Liver (tissue), 9 donors: ENCODE results near the gene STRN. TPM values are rescaled to one million over a fixed set of nuclear protein-coding genes. Genes with fewer than 3 reads are reported as not detected.

ENCODE experiments used
- DNase-seq: peaks from one replicate; pipeline ENCODE4 v3.0.0-alpha.2; 2017; ENCODE audit warnings: low spot score
- H3K27ac ChIP-seq, 2 donors: one replicate each; pipeline ENCODE4 v1.7.0; 2013; ENCODE audit warnings: inconsistent platforms in 2 of 2, low read length in 2 of 2, control low read depth in 1 of 2, low read depth in 1 of 2, mild to moderate bottlenecking in 1 of 2
- H3K27me3 ChIP-seq, 4 donors: one replicate each; pipeline versions ENCODE4 v1.6.1 to v1.7.0; 2013; ENCODE audit warnings: low read length in 3 of 4, inconsistent platforms in 1 of 4, mild to moderate bottlenecking in 1 of 4, moderate library complexity in 1 of 4; ENCODE audit not compliant: control insufficient read depth in 4 of 4, insufficient read depth in 4 of 4
- H3K36me3 ChIP-seq, 4 donors: one replicate each; pipeline versions ENCODE4 v1.6.1 to v1.7.0; 2013; ENCODE audit warnings: low read length in 3 of 4, mild to moderate bottlenecking in 3 of 4, low read depth in 1 of 4, moderate library complexity in 1 of 4; ENCODE audit not compliant: control insufficient read depth in 4 of 4, insufficient read depth in 3 of 4
- H3K4me1 ChIP-seq, 4 donors: one replicate each; pipeline versions ENCODE4 v1.6.1 to v1.7.0; 2013; ENCODE audit warnings: low read length in 3 of 4, mild to moderate bottlenecking in 3 of 4, moderate library complexity in 1 of 4; ENCODE audit not compliant: control insufficient read depth in 4 of 4, insufficient read depth in 4 of 4
- H3K4me3 ChIP-seq, 3 donors: one replicate each; pipeline versions ENCODE4 v1.6.1 to v1.7.0; 2013; ENCODE audit warnings: low read length in 3 of 3, control low read depth in 1 of 3, low read depth in 1 of 3, mild to moderate bottlenecking in 1 of 3
- H3K9ac ChIP-seq, 2 donors: one replicate each; pipeline ENCODE4 v1.7.0; 2013; ENCODE audit warnings: low read length in 2 of 2, mild to moderate bottlenecking in 2 of 2, moderate library complexity in 2 of 2, control low read depth in 1 of 2, low read depth in 1 of 2
- H3K9me3 ChIP-seq, 4 donors: one replicate each; pipeline versions ENCODE4 v1.6.1 to v1.7.0; 2013; ENCODE audit warnings: low read length in 3 of 4; ENCODE audit not compliant: control insufficient read depth in 4 of 4
- EGR1 ChIP-seq, 2 donors: IDR thresholded peaks; 2 replicates each; pipeline ENCODE4 v1.6.1; 2016 to 2018; ENCODE audit warnings: antibody characterized with exemption in 2 of 2, low read depth in 2 of 2
- FOXA1 ChIP-seq: IDR thresholded peaks from 2 replicates; pipeline ENCODE4 v1.6.1; 2016; ENCODE audit warnings: antibody characterized with exemption
- FOXA2 ChIP-seq: IDR thresholded peaks from 2 replicates; pipeline ENCODE4 v1.6.1; 2016; ENCODE audit warnings: antibody characterized with exemption
- GABPA ChIP-seq, 2 donors: IDR thresholded peaks in 1 of 2; conservative IDR thresholded peaks in 1 of 2; 2 replicates each; pipeline ENCODE4 v1.6.1; 2016; ENCODE audit warnings: antibody characterized with exemption in 2 of 2, mild to moderate bottlenecking in 1 of 2, moderate library complexity in 1 of 2
- HNF4A ChIP-seq, 2 donors: conservative IDR thresholded peaks; 2 replicates each; pipeline ENCODE4 v1.6.1; 2016; ENCODE audit warnings: antibody characterized with exemption in 2 of 2, mild to moderate bottlenecking in 2 of 2
- HNF4G ChIP-seq: IDR thresholded peaks from 2 replicates; pipeline ENCODE4 v1.6.1; 2016; ENCODE audit warnings: antibody characterized with exemption
- NR2F2 ChIP-seq: IDR thresholded peaks from 2 replicates; pipeline ENCODE4 v1.6.1; 2016; ENCODE audit warnings: antibody characterized with exemption
- RAD21 ChIP-seq, 2 donors: IDR thresholded peaks; 2 replicates each; pipeline ENCODE4 v1.6.1; 2016; ENCODE audit warnings: antibody characterized with exemption in 2 of 2, mild to moderate bottlenecking in 2 of 2
- RXRA ChIP-seq, 2 donors: IDR thresholded peaks; 2 replicates each; pipeline ENCODE4 v1.6.1; 2017 to 2018; ENCODE audit warnings: antibody characterized with exemption in 2 of 2, mild to moderate bottlenecking in 1 of 2
- SP1 ChIP-seq: IDR thresholded peaks from 2 replicates; pipeline ENCODE4 v1.6.1; 2018; ENCODE audit warnings: antibody characterized with exemption, mild to moderate bottlenecking
- YY1 ChIP-seq: IDR thresholded peaks from 2 replicates; pipeline ENCODE4 v1.6.1; 2016; ENCODE audit warnings: antibody characterized with exemption, mild to moderate bottlenecking
- WGBS: extraction: QIAGEN DNeasy Blood & Tissue Kit; methylation state at CpG from one replicate; pipeline ENCODE4 v1.1.7; 2013; 5-methylcytosine and 5-hydroxymethylcytosine counted together
- polyA plus RNA-seq, 2 donors: library from polyadenylated mRNA; stranded (reverse) in 1 of 2; unstranded in 1 of 2; fragments of 200-250 nt in 1 of 2; fragments of >200 nt in 1 of 2; fragmentation: Nextera tagmentation in 1 of 2; extraction: Ambion mirVana in 1 of 2; gene quantifications; one replicate each; pipeline versions ENCODE4 v1.2.1 to v1.2.3, GENCODE V29; 2013 to 2015
- total RNA-seq, 2 donors: library from RNA; depleted of rRNA; stranded (reverse); fragments of >200 nt; gene quantifications; one replicate each; pipeline ENCODE4 v1.2.3, GENCODE V29; 2014
- TF ChIP-seq, protein P1 (sequence below): fragments of 150-350 bp; IDR thresholded peaks from 2 replicates; pipeline ENCODE4 v1.5.1; 2017; ENCODE audit warnings: improper control_type of control experiment, low read depth, low read length; ENCODE audit not compliant: missing input control
- TF ChIP-seq, protein P2 (sequence below): IDR thresholded peaks from 2 replicates; pipeline ENCODE4 v1.6.1; 2016; ENCODE audit warnings: antibody characterized with exemption
- TF ChIP-seq, protein P3 (sequence below): IDR thresholded peaks from 2 replicates; pipeline ENCODE4 v1.6.1; 2016; ENCODE audit warnings: antibody characterized with exemption, mild to moderate bottlenecking
- TF ChIP-seq, protein P4 (sequence below): IDR thresholded peaks from 2 replicates; pipeline ENCODE4 v1.6.1; 2016; ENCODE audit warnings: antibody characterized with exemption
- donor health status: healthy.
- donor health status: healthy.
- donor health status: healthy.
- donor health status: healthy.
- donor health status: healthy.

STRN gene
- total and polyA plus RNA-seq, 4 donors, result 2.5 to 11.9 (median 5.6) TPM

DNA sequence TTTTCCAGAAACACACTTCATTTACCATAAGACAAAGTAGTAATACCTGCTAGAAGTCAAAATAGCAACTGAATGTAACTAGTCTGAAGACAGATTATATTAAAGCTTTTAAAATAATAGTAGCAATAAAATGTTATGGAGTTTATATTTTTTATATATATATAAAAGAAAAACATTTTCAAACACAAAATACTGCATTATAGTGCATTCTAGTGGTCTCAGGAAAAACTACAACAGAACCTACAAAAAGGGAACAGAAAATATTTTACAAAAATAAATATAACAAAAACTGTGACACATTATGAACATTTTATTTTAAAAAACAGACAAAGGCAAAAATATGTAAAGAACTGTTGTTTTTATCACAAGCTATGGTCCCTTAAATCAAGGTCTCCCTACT lies 48.0 kb downstream of the STRN start:
- no peak for DNase-seq
- no peak overlapping the region for H3K9ac ChIP-seq
- H3K4me1 ChIP-seq, result peaks cover 0 to 6% (median 0%) of the 10 kb centered on the region in 4 donors
- no peaks in the 10 kb centered on the region for H3K27me3 ChIP-seq
- no peaks in the 10 kb centered on the region for H3K9me3 ChIP-seq
- H3K36me3 ChIP-seq, result peaks cover 0 to 4% (median 0%) of the 10 kb centered on the region in 4 donors
- H3K4me3 ChIP-seq, result no peak overlapping the region
- TF ChIP-seq FOXA2 (no peak), HNF4A (conservative IDR thresholded peaks at IDR 0.05) (no peak), FOXA1 (no peak), HNF4G (no peak), YY1 (no peak), SP1 (no peak), GABPA (IDR thresholded peaks at IDR 0.05 in 1 of 2, conservative IDR thresholded peaks at IDR 0.05 in 1 of 2) (no peak), EGR1 (IDR thresholded peaks at IDR 0.05; ENCODE audit: low read depth in 2 of 2) (no peak), RXRA (IDR thresholded peaks at IDR 0.05) (no peak), RAD21 (IDR thresholded peaks at IDR 0.05) (peak in 1 of 2 donors; percentile 20)
- TF ChIP-seq, protein P1, sequence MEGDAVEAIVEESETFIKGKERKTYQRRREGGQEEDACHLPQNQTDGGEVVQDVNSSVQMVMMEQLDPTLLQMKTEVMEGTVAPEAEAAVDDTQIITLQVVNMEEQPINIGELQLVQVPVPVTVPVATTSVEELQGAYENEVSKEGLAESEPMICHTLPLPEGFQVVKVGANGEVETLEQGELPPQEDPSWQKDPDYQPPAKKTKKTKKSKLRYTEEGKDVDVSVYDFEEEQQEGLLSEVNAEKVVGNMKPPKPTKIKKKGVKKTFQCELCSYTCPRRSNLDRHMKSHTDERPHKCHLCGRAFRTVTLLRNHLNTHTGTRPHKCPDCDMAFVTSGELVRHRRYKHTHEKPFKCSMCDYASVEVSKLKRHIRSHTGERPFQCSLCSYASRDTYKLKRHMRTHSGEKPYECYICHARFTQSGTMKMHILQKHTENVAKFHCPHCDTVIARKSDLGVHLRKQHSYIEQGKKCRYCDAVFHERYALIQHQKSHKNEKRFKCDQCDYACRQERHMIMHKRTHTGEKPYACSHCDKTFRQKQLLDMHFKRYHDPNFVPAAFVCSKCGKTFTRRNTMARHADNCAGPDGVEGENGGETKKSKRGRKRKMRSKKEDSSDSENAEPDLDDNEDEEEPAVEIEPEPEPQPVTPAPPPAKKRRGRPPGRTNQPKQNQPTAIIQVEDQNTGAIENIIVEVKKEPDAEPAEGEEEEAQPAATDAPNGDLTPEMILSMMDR, result peak; percentile 7
- TF ChIP-seq, protein P2, sequence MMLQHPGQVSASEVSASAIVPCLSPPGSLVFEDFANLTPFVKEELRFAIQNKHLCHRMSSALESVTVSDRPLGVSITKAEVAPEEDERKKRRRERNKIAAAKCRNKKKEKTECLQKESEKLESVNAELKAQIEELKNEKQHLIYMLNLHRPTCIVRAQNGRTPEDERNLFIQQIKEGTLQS, result no peak
- TF ChIP-seq, protein P3, sequence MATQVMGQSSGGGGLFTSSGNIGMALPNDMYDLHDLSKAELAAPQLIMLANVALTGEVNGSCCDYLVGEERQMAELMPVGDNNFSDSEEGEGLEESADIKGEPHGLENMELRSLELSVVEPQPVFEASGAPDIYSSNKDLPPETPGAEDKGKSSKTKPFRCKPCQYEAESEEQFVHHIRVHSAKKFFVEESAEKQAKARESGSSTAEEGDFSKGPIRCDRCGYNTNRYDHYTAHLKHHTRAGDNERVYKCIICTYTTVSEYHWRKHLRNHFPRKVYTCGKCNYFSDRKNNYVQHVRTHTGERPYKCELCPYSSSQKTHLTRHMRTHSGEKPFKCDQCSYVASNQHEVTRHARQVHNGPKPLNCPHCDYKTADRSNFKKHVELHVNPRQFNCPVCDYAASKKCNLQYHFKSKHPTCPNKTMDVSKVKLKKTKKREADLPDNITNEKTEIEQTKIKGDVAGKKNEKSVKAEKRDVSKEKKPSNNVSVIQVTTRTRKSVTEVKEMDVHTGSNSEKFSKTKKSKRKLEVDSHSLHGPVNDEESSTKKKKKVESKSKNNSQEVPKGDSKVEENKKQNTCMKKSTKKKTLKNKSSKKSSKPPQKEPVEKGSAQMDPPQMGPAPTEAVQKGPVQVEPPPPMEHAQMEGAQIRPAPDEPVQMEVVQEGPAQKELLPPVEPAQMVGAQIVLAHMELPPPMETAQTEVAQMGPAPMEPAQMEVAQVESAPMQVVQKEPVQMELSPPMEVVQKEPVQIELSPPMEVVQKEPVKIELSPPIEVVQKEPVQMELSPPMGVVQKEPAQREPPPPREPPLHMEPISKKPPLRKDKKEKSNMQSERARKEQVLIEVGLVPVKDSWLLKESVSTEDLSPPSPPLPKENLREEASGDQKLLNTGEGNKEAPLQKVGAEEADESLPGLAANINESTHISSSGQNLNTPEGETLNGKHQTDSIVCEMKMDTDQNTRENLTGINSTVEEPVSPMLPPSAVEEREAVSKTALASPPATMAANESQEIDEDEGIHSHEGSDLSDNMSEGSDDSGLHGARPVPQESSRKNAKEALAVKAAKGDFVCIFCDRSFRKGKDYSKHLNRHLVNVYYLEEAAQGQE, result no peak
- no peak overlapping the region for H3K27ac ChIP-seq

DNA sequence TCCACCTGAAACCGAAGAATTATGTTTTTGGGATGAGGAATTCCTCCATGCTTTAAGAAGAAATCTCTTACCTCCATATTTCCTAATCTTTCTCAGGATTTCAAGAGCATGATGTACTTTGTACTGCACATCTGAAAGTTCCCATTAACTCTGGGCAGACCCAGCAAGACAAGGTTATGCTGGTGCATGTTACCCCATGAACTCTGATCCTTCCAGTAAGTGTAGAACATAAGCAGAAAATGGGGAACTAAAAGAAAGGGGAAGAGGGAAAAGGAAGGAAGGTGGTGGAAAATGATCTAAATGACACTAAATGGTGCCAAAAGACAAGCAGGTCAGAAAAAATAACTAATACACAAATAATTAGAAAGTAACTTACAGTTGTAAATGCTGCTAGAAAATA lies 50.7 kb downstream of the STRN start:
- no peak overlapping the region for H3K4me3 ChIP-seq
- no peaks in the 10 kb centered on the region for H3K27me3 ChIP-seq
- no peaks in the 10 kb centered on the region for H3K9me3 ChIP-seq
- H3K4me1 ChIP-seq, result peaks cover 0 to 6% (median 0%) of the 10 kb centered on the region in 4 donors
- TF ChIP-seq HNF4G, result peak; percentile 38
- no peak for TF ChIP-seq GABPA (IDR thresholded peaks at IDR 0.05 in 1 of 2, conservative IDR thresholded peaks at IDR 0.05 in 1 of 2)
- TF ChIP-seq HNF4A (conservative IDR thresholded peaks at IDR 0.05), result peak; percentile 61 to 74
- peak; percentile 57 to 59 for TF ChIP-seq RXRA (IDR thresholded peaks at IDR 0.05)
- TF ChIP-seq RAD21 (IDR thresholded peaks at IDR 0.05), result no peak
- TF ChIP-seq FOXA1, result no peak
- no peak overlapping the region for H3K27ac ChIP-seq
- no peak for DNase-seq
- H3K9ac ChIP-seq, result no peak overlapping the region
- H3K36me3 ChIP-seq, result peaks cover 0 to 8% (median 0%) of the 10 kb centered on the region in 4 donors
- 92% methylated on average over 1 of the region's 1 CpG for WGBS

DNA sequence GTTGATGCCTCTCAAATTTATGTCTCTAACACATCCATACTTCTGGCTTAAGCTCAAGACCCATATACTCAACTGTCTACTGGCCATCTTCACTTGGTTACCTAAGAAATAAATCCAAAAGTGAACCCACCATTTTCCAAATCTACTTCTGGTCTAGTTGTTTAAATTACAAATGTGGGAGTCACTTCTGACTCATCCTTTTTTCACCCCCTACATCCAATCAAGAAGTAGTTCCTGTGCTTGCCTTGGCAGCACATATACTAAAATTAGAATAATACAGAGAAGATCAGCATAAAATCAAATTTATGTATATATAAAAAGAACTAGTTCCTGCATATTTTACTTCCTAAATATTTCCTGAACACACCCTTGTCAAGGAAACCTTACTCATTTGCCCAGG lies 53.6 kb downstream of the STRN start:
- DNase-seq, result no peak
- no peak for TF ChIP-seq NR2F2
- TF ChIP-seq, protein P4, sequence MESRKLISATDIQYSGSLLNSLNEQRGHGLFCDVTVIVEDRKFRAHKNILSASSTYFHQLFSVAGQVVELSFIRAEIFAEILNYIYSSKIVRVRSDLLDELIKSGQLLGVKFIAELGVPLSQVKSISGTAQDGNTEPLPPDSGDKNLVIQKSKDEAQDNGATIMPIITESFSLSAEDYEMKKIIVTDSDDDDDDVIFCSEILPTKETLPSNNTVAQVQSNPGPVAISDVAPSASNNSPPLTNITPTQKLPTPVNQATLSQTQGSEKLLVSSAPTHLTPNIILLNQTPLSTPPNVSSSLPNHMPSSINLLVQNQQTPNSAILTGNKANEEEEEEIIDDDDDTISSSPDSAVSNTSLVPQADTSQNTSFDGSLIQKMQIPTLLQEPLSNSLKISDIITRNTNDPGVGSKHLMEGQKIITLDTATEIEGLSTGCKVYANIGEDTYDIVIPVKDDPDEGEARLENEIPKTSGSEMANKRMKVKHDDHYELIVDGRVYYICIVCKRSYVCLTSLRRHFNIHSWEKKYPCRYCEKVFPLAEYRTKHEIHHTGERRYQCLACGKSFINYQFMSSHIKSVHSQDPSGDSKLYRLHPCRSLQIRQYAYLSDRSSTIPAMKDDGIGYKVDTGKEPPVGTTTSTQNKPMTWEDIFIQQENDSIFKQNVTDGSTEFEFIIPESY, result no peak
- TF ChIP-seq RAD21 (IDR thresholded peaks at IDR 0.05), result no peak
- no peak for TF ChIP-seq HNF4A (conservative IDR thresholded peaks at IDR 0.05)
- no peak for TF ChIP-seq FOXA1
- no peak for TF ChIP-seq FOXA2
- TF ChIP-seq, protein P1, result no peak

More for the DNA sequence above, 53.6 kb downstream of the STRN start:
- H3K4me3 ChIP-seq, result no peak overlapping the region
- no peak overlapping the region for H3K9ac ChIP-seq
- H3K27me3 ChIP-seq, result no peaks in the 10 kb centered on the region
- H3K4me1 ChIP-seq, result peaks cover 0 to 6% (median 0%) of the 10 kb centered on the region in 4 donors
- no peaks in the 10 kb centered on the region for H3K9me3 ChIP-seq
- no peak overlapping the region for H3K27ac ChIP-seq
- H3K36me3 ChIP-seq, result peaks cover 0 to 8% (median 0%) of the 10 kb centered on the region in 4 donors
